Measurements from ENCODE around the gene CCDC81.

- TF ChIP-seq CTCF (conservative IDR thresholded peaks at IDR 0.05; ENCODE audit: low read depth, low read length) (peak; percentile 63), POLR2A (IDR thresholded peaks at IDR 0.05; ENCODE audit: low read depth, low read length) (no peak), MAZ (IDR thresholded peaks at IDR 0.05; ENCODE audit: borderline replicate concordance, low read depth, low read length) (no peak), RAD21 (IDR thresholded peaks at IDR 0.05; ENCODE audit: low read length) (peak; percentile 68), CEBPB (IDR thresholded peaks at IDR 0.05; ENCODE audit: low read depth, low read length) (no peak), RCOR1 (IDR thresholded peaks at IDR 0.05; ENCODE audit: insufficient replicate concordance, low read length) (no peak), RFX5 (IDR thresholded peaks at IDR 0.05; ENCODE audit: low read depth, low read length) (no peak), CHD1 (IDR thresholded peaks at IDR 0.05; ENCODE audit: low read depth, low read length) (no peak)
These were observed 13.8 kb upstream of the CCDC81 start for GRCh38 chr11:86360775-86361395.
